Cardiac fibroblast (primary cell): ENCODE results near the gene PCCA.

Experiments used
- DNase-seq, 2 donors: peaks; one replicate each; pipeline versions ENCODE4 v3.0.0 to v3.0.0-alpha.2; 2010; ENCODE audit warnings: low read depth in 2 of 2
- H3K4me3 ChIP-seq, 2 donors: replicated peaks in 1 of 2; 1 replicate in 1 of 2; 2 replicates in 1 of 2; pipeline ENCODE4 v1.5.1; 2011; ENCODE audit warnings: low read depth in 2 of 2, low read length in 2 of 2, mild to moderate bottlenecking in 2 of 2, moderate library complexity in 1 of 2
- TF ChIP-seq, protein P1 (sequence below): IDR thresholded peaks from one replicate; pipeline ENCODE4 v1.5.1; 2011; ENCODE audit warnings: low read depth, mild to moderate bottlenecking, low read length, inconsistent platforms

PCCA gene

GRCh38 chr13:100534911-100535310 lies 446.0 kb downstream of the PCCA start:
- TF ChIP-seq, protein P1, sequence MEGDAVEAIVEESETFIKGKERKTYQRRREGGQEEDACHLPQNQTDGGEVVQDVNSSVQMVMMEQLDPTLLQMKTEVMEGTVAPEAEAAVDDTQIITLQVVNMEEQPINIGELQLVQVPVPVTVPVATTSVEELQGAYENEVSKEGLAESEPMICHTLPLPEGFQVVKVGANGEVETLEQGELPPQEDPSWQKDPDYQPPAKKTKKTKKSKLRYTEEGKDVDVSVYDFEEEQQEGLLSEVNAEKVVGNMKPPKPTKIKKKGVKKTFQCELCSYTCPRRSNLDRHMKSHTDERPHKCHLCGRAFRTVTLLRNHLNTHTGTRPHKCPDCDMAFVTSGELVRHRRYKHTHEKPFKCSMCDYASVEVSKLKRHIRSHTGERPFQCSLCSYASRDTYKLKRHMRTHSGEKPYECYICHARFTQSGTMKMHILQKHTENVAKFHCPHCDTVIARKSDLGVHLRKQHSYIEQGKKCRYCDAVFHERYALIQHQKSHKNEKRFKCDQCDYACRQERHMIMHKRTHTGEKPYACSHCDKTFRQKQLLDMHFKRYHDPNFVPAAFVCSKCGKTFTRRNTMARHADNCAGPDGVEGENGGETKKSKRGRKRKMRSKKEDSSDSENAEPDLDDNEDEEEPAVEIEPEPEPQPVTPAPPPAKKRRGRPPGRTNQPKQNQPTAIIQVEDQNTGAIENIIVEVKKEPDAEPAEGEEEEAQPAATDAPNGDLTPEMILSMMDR = no peak
- DNase-seq = no peak
- no peak overlapping the region for H3K4me3 ChIP-seq

DNA sequence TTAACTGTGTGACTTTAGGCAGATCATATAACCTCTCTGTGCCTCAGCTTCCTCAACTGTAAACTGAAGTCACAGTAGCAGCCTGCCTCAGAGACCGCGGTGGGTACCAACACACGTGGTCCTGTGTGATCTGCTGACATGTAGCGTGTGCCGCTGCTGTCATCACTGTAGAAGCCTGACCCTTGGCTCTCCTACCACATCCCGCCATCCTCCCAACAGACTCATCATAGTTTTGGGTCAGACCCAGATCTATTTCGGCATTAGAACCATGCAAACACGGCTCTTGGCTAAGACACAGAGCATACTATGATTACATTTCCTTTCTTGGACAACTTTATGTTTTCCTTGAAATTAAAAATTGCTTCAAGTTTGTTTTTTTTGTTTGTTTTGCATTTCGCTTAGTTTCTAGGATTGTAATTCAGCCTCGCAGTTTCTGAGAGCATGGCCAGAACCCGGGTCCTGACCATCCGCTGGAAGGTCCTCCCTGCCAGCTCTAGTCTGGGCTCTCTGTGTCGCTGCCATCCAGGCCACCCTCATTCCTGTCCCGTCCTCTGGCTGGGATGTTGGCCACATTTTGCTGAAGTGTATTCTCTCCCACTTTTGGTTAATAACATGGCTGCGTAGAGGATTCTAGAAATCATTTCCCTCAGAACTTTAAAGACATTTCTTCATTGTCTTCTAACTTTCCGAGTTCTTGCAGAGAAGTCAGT lies 446.7 kb downstream of the PCCA start:
- DNase-seq = peak; percentile 63 to 67
- TF ChIP-seq, protein P1 = no peak
- no peak overlapping the region for H3K4me3 ChIP-seq

GRCh38 chr13:100536643-100537180 lies 447.8 kb downstream of the PCCA start:
- H3K4me3 ChIP-seq = no peak overlapping the region
- TF ChIP-seq, protein P1 = no peak
- DNase-seq = no peak

DNA sequence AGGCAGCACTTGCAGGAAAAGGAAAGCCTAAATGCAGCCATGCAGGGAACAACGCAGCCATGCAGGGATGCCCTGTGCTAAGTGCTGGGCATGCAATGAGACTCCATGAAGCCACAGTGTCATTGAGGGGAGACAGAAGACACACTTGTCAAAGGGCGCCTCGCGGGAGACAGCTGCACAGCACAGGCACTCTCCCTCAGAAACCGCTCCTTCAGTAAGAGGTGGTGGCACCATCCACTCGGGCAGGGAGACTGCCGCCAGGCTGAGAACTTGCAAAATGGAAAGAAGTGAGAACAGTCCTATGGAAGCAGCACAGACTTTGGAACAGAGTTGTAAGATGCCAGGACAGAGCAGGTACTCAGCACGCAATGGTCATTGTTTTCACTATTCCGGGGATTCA lies 448.6 kb downstream of the PCCA start:
- no peak overlapping the region for H3K4me3 ChIP-seq
- TF ChIP-seq, protein P1 = no peak
- DNase-seq = no peak

GRCh38 chr13:100537951-100538462 lies 449.1 kb downstream of the PCCA start:
- no peak for DNase-seq
- TF ChIP-seq, protein P1 = no peak
- no peak overlapping the region for H3K4me3 ChIP-seq

DNA sequence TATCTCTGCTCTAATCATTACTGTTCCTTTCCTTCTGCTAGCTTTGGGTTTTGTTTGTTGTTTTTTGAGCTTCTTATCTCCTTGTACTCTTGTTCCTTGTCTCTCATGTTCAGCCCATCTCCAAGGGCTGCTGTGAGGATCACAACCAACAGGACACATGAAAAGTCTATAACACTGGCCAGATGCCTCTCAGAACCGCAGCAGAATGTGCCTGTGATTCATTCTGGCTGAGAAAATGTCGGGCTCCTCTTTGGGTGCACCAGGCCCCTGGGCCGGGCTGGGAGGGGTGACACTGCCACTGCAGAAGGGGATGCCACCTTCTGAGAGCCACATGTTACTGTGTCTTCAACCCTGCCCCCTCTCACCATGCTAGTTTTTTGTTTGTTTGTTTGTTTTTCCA lies 451.7 kb downstream of the PCCA start:
- no peak overlapping the region for H3K4me3 ChIP-seq
- peak in 1 of 2 donors; percentile 24 for DNase-seq
- TF ChIP-seq, protein P1 = no peak
